Upper lobe of left lung (tissue), 4 donors: ENCODE measurements around the gene GABBR2.

Experiments used
- POLR2A ChIP-seq, 4 donors: fragments of 450-650 bp; IDR thresholded peaks; one replicate each; pipeline ENCODE4 v1.5.1; 2016 to 2017; ENCODE audit warnings: antibody characterized with exemption in 4 of 4, mild to moderate bottlenecking in 2 of 4
- POLR2AphosphoS5 ChIP-seq, 2 donors: sonication (generic); formaldehyde crosslinking; IDR thresholded peaks; one replicate each; pipeline ENCODE4 v1.5.1; 2017; ENCODE audit warnings: antibody characterized with exemption in 2 of 2
- TF ChIP-seq, protein P1 (sequence below), 6 experiments: fragments of 450-650 bp in 4 of 6; fragments of 200-600 bp in 2 of 6; sonication (generic) in 2 of 6; IDR thresholded peaks; one replicate each; pipeline ENCODE4 v1.5.1; 2016 to 2019; ENCODE audit warnings: antibody characterized with exemption in 6 of 6

DNA sequence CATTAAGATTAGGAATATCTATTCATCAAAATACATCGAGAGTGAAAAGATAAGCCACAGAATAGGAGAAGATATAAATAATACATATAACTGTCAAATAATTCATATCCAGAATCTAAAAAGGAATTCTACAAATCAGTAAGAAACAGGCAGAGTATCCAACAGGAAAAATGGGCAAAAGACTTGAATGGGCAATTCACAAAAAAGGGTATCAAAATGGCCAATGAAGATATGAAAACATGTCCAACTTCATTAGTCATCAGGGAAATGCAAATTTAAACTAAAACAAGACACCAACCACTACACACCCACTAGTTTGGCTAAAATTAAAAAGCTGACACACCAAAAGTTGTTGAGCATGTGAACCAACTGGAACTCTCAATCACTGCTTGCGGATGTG is 246.4 kb downstream of the GABBR2 start:
- TF ChIP-seq, protein P1, sequence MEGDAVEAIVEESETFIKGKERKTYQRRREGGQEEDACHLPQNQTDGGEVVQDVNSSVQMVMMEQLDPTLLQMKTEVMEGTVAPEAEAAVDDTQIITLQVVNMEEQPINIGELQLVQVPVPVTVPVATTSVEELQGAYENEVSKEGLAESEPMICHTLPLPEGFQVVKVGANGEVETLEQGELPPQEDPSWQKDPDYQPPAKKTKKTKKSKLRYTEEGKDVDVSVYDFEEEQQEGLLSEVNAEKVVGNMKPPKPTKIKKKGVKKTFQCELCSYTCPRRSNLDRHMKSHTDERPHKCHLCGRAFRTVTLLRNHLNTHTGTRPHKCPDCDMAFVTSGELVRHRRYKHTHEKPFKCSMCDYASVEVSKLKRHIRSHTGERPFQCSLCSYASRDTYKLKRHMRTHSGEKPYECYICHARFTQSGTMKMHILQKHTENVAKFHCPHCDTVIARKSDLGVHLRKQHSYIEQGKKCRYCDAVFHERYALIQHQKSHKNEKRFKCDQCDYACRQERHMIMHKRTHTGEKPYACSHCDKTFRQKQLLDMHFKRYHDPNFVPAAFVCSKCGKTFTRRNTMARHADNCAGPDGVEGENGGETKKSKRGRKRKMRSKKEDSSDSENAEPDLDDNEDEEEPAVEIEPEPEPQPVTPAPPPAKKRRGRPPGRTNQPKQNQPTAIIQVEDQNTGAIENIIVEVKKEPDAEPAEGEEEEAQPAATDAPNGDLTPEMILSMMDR (IDR thresholded peaks at IDR 0.05) = no peak
- no peak for TF ChIP-seq POLR2AphosphoS5 (IDR thresholded peaks at IDR 0.05)
- no peak for TF ChIP-seq POLR2A (IDR thresholded peaks at IDR 0.05)
